ENCODE results near the gene SUN5. TPM values are rescaled to one million over a fixed set of nuclear protein-coding genes. Genes with fewer than 3 reads are reported as not detected.

SUN5 gene
- total RNA-seq, 1 experiment from 2014 or later, result not detected

DNA sequence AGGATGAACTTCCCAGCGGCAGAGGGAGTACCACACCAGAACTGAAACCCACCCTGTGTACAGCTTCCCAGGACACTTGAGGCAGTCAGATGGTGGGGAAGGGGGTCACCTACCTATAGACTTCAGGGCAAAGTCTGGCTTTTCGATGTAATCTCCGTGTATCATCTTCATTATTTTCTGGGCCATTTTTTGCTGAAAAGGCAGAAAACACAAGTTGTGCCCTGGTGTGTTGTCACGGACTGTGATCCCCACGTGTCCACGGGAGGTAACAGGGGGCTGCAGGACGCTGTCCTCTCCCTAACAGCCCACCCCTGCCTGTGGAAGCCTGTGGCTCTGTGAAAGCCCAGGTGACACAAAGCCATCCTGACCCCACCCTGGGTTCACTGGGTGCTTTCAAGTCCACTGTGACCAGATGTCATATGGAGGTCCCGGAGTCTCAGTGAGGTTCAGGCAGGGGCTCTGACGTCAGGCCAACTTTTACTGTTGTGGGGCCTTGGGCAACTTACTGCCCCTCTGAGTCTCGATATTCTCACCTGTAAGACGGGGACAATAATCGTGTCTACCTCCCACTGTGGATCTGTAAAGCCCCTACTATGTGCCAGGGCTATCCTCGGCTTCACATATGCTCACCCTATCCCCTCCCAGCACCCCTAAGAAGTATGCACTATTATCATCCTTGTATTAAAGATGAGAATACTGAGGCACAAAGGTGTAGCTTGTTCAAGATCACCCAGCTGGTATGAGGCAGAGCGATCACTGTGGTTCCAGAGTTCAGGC is 14.5 kb downstream of the SUN5 start:
- H3K27me3 Mint-ChIP-seq (ENCODE audit: unreplicated experiment), result peaks cover 68% of the 10 kb centered on the region
- H3K9me3 Mint-ChIP-seq (ENCODE audit: low read depth, unreplicated experiment), result no peaks in the 10 kb centered on the region
- no peaks in the 10 kb centered on the region for H3K4me1 Mint-ChIP-seq (ENCODE audit: low read depth, unreplicated experiment)
- TF ChIP-seq, protein P1, sequence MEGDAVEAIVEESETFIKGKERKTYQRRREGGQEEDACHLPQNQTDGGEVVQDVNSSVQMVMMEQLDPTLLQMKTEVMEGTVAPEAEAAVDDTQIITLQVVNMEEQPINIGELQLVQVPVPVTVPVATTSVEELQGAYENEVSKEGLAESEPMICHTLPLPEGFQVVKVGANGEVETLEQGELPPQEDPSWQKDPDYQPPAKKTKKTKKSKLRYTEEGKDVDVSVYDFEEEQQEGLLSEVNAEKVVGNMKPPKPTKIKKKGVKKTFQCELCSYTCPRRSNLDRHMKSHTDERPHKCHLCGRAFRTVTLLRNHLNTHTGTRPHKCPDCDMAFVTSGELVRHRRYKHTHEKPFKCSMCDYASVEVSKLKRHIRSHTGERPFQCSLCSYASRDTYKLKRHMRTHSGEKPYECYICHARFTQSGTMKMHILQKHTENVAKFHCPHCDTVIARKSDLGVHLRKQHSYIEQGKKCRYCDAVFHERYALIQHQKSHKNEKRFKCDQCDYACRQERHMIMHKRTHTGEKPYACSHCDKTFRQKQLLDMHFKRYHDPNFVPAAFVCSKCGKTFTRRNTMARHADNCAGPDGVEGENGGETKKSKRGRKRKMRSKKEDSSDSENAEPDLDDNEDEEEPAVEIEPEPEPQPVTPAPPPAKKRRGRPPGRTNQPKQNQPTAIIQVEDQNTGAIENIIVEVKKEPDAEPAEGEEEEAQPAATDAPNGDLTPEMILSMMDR (IDR thresholded peaks at IDR 0.05; ENCODE audit: unreplicated experiment), result no peak
- no peaks in the 10 kb centered on the region for H3K36me3 Mint-ChIP-seq (ENCODE audit: insufficient read depth, unreplicated experiment)
- no peak for DNase-seq
- H3K4me3 Mint-ChIP-seq (ENCODE audit: low read depth, unreplicated experiment), result no peak overlapping the region
- no peak overlapping the region for H3K27ac Mint-ChIP-seq (ENCODE audit: unreplicated experiment)
- intact Hi-C loops (cut with micrococcal nuclease; ENCODE audit: unreplicated experiment), result no loop called here
- no TSS peak for BruUV-seq (replicated peaks)
- CTCF ChIA-PET, result no interaction called here

GRCh38 chr20:32988008-32988407 is 16.2 kb downstream of the SUN5 start:
- TF ChIP-seq, protein P1 (IDR thresholded peaks at IDR 0.05; ENCODE audit: unreplicated experiment), result no peak
- CTCF ChIA-PET, result no interaction called here
- peaks cover under 1% of the 10 kb centered on the region for H3K36me3 Mint-ChIP-seq (ENCODE audit: insufficient read depth, unreplicated experiment)
- H3K9me3 Mint-ChIP-seq (ENCODE audit: low read depth, unreplicated experiment), result no peaks in the 10 kb centered on the region
- H3K4me3 Mint-ChIP-seq (ENCODE audit: low read depth, unreplicated experiment), result no peak overlapping the region
- H3K27me3 Mint-ChIP-seq (ENCODE audit: unreplicated experiment), result peaks cover 68% of the 10 kb centered on the region
- H3K4me1 Mint-ChIP-seq (ENCODE audit: low read depth, unreplicated experiment), result no peaks in the 10 kb centered on the region
- no peak for DNase-seq
- BruUV-seq (replicated peaks), result no TSS peak
- no peak overlapping the region for H3K27ac Mint-ChIP-seq (ENCODE audit: unreplicated experiment)
- intact Hi-C loops (cut with micrococcal nuclease; ENCODE audit: unreplicated experiment), result no loop called here

DNA sequence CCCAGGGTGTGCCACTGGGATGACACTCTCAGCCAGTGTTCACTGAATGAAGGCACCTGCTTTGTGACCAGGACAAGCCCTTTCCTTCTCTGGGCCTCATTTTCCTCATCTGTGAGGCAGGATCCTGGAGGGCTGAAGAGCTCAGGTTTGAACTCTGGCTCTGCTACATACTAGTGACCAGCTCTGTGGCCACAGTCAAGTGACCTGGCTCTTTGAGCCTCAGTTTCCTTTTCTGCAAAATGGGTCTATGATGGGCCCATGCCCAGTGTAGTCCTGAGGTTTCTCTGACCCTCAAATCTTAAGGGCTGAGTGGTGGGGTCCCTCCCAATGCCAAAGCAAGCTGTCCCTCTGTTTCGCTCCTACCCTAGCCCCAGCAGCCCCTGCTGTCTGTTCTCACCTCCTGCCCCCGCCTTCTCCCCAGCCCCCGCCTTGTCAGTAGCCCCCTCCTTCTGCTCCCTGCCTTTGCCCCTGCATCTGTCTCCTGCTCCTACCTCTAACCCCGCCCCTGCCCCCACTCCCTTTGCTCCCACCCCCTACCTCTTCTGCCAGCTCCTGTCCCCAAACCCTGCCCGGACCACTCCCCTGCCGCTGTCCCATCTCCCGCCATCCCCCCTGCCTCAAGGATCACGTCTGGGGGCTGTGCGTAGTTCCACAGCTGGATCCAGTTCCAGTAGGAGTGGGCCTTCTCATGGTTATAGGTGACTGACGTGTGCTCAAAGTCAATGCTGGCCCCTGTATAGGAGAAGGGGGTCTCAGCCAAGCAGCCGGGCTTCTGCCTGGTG is 17.0 kb downstream of the SUN5 start:
- Mint-ChIP-seq H3K27me3 (ENCODE audit: unreplicated experiment) (peaks cover 68% of the 10 kb centered on the region), H3K27ac (ENCODE audit: unreplicated experiment) (no peak overlapping the region), H3K36me3 (ENCODE audit: insufficient read depth, unreplicated experiment) (peaks cover 8% of the 10 kb centered on the region), H3K9me3 (ENCODE audit: low read depth, unreplicated experiment) (no peaks in the 10 kb centered on the region), H3K4me1 (ENCODE audit: low read depth, unreplicated experiment) (no peaks in the 10 kb centered on the region), H3K4me3 (ENCODE audit: low read depth, unreplicated experiment) (no peak overlapping the region)
- TF ChIP-seq, protein P1 (IDR thresholded peaks at IDR 0.05; ENCODE audit: unreplicated experiment), result no peak
- intact Hi-C loops (cut with micrococcal nuclease; ENCODE audit: unreplicated experiment), result no loop called here
- CTCF ChIA-PET, result no interaction called here
- BruUV-seq (replicated peaks), result no TSS peak
- no peak for DNase-seq

DNA sequence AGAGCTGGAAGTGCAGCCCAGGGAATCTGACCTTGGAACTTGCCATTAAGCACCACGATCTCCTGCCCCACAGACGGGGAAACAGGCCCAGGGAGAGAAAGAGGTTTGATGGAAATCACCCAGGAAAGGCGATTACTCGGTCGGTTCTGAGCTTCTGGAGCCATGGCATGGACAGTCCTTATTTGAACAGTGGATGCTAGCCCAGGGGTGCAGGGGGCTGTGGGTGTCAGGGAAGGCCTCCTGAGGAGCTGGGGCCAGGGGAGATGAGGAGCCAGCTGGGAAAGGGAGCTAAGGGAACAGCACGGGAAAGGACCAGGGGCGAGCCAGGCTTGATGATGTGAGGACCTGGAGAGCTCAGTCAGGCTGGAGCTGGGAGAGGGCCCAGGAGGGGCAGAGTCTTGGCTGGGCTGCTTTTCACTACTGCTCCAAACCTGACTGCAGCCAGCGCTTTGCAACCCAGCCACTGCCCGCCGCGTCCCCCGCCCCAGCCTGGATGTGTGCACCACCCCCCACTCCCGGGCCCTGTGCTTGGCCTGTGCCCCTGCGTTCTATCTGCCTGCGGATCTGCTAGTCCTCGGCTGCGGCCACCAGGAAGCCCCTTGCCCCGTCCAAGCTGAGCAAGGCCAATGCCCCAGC is 17.8 kb downstream of the SUN5 start:
- H3K27ac Mint-ChIP-seq (ENCODE audit: unreplicated experiment), result no peak overlapping the region
- H3K4me3 Mint-ChIP-seq (ENCODE audit: low read depth, unreplicated experiment), result no peak overlapping the region
- CTCF ChIA-PET, result no interaction called here
- no peaks in the 10 kb centered on the region for H3K4me1 Mint-ChIP-seq (ENCODE audit: low read depth, unreplicated experiment)
- TF ChIP-seq, protein P1 (IDR thresholded peaks at IDR 0.05; ENCODE audit: unreplicated experiment), result no peak
- DNase-seq, result no peak
- no peaks in the 10 kb centered on the region for H3K9me3 Mint-ChIP-seq (ENCODE audit: low read depth, unreplicated experiment)
- no TSS peak for BruUV-seq (replicated peaks)
- peaks cover 68% of the 10 kb centered on the region for H3K27me3 Mint-ChIP-seq (ENCODE audit: unreplicated experiment)
- H3K36me3 Mint-ChIP-seq (ENCODE audit: insufficient read depth, unreplicated experiment), result peaks cover 8% of the 10 kb centered on the region
- intact Hi-C loops (cut with micrococcal nuclease; ENCODE audit: unreplicated experiment), result no loop called here

All from Calu3 (cell line).